ENCODE measurements around the gene SLC18B1. TPM values are rescaled to one million over a fixed set of nuclear protein-coding genes. Genes with fewer than 3 reads are reported as not detected.

The SLC18B1 gene
- total and polyA plus RNA-seq, 2 of the 13 experiments (the other 11 are each of a cell fraction or from before 2014, with no cell fraction given) = 11.4 to 13.8 TPM

GRCh38 chr6:132813173-132813856, 14.9 kb upstream of the SLC18B1 start (continued):
- TF ChIP-seq CENPX (CRISPR knock-in tag; IDR thresholded peaks at IDR 0.05) (no peak), HNRNPL (IDR thresholded peaks at IDR 0.05; ENCODE audit: low read depth, low read length) (no peak), MED1 (CRISPR knock-in tag; IDR thresholded peaks at IDR 0.05) (no peak; the same call in 1 of the 2 replicates), ZNF30 (CRISPR knock-in tag; IDR thresholded peaks at IDR 0.05) (no peak), KIAA2018 (CRISPR knock-in tag; IDR thresholded peaks at IDR 0.05; ENCODE audit: borderline replicate concordance) (no peak), GMEB2 (CRISPR knock-in tag; IDR thresholded peaks at IDR 0.05; ENCODE audit: low read depth) (no peak), POLR2AphosphoS5 (IDR thresholded peaks at IDR 0.05; ENCODE audit: low read depth, low read length) (no peak), ZNF724P (CRISPR knock-in tag; IDR thresholded peaks at IDR 0.05; ENCODE audit: borderline replicate concordance) (no peak), GPN1 (CRISPR knock-in tag; IDR thresholded peaks at IDR 0.05; ENCODE audit: borderline replicate concordance) (no peak), RBAK (CRISPR knock-in tag; IDR thresholded peaks at IDR 0.05) (no peak), ZMAT5 (CRISPR knock-in tag; IDR thresholded peaks at IDR 0.05; ENCODE audit: borderline replicate concordance, low read depth) (no peak), GRHL1 (CRISPR knock-in tag; conservative IDR thresholded peaks at IDR 0.05) (no peak), ZNF180 (CRISPR knock-in tag; IDR thresholded peaks at IDR 0.05; ENCODE audit: borderline replicate concordance, low read depth) (0 out of 2 replicates have a peak, but pooled peaks have one; percentile 49), KMT2A (CRISPR knock-in tag; IDR thresholded peaks at IDR 0.05) (peak; percentile 56; the same call in 1 of the 2 replicates)

Data from HepG2 (cell line).